ENCODE measurements around the gene IFNE. TPM values are rescaled to one million over a fixed set of nuclear protein-coding genes. Genes with fewer than 3 reads are reported as not detected.

Gene IFNE
- total RNA-seq = 1 to 10 TPM in 3 of 4 donors, under 1 TPM in 1; 0.67 to 2.1 (median 1.3) TPM

DNA sequence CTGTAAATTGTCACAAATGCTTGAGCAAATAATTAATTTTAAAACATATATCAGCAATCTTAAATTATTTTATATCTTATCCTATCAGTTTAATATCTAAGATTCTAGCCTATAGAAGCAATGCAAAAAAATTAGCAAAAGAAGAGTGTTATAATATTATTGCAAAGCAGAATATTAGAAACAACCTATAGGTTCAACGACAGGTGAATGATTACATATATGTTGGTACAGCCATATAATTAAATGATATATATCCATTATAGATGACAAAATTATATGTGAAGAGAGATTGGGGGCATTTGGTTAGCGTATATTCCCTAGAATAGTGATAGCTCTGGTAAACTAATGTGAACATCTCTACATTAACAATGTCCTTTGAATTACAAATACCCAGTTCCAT lies at the start of gene IFNE:
Gene IFNE, minus strand, starts transcription at position 101 of the 400 bp plus-strand sequence. CDS start 619 bp downstream, outside the sequence.
- WGBS, 2 donors = 93 to 94% methylated on average over 2 of the region's 2 CpGs
- intact Hi-C loops (cut with DNase I) = no loop called here
- no peak for DNase-seq

DNA sequence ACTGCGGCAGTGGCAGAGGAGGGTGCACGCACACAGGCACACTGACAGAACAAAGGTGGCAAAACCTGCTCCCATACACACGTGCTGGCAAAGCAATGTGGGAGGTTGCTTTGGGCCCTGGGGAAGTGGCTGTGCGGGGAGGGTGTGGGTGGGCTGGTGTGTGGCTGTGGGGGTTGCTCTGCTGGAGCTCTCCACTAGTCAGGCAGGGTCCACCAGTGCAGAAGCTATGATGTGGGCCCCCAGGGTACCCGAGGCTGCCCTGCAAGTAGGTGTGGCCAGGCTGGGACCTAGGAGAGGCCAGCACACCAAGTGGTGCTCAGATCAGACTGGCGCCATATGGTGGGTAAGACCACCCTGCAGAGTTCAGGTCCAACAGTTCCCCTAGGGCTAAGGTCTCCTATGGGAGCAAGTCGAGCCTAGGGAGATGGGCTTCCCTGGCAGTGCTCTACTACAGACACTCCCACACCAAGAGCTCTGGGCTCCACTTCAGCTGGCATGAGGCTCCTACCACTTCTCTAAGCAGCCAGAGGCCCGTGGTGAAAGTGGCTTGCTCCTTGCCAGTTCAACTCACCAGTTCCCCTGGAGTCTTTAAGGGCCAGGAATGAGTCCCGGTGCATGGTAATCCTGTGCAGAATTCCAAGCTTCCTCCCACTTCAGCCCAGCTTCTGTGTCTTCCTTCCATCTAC lies 46.2 kb upstream of the IFNE start:
- Histone ChIP-seq H3K36me3 (no peaks in the 10 kb centered on the region), H3K4me1 (no peaks in the 10 kb centered on the region), H3K4me3 (replicated peaks in 1 of 3) (no peak overlapping the region), H3K9me3 (no peaks in the 10 kb centered on the region), H3K27ac (no peak overlapping the region), H3K27me3 (no peaks in the 10 kb centered on the region)
- 84 to 85% methylated on average over 6 to 9 of the region's 9 CpGs for WGBS, 2 donors
- no peak for DNase-seq
- intact Hi-C loops (cut with DNase I) = no loop called here
- no peak for TF ChIP-seq POLR2A (IDR thresholded peaks at IDR 0.05)
- TF ChIP-seq CTCF (IDR thresholded peaks at IDR 0.05) = no peak

More for the DNA sequence above, at the start of gene IFNE:
- no peak within 1 kb of the TSS for H3K27ac ChIP-seq
- H3K27me3 ChIP-seq = no peaks in the 10 kb centered on the region
- TF ChIP-seq POLR2A (IDR thresholded peaks at IDR 0.05) = no peak
- H3K4me3 ChIP-seq (replicated peaks in 1 of 3) = no peak within 1 kb of the TSS
- no peaks in the 10 kb centered on the region for H3K4me1 ChIP-seq
- H3K36me3 ChIP-seq = no peaks in the 10 kb centered on the region
- H3K9me3 ChIP-seq = no peaks in the 10 kb centered on the region

DNA sequence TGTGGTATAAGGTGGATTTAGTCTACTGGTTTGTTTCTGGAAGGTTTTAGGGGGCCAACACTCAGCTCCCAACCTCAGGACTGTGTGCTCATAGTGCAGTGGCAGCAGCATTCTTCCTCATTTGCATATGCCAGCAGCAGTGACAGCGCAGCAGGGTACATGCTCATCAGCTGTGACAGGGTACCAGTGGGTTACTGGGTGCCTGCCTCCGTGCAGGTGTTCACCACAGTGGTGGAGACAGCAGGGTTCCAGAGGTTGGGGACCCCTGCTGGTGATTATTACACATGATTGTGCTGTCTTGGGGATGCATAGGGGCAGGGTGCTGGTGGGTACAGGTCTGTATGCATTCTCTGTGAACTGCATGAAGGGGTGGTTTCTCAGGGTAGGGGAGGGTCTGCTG lies 45.5 kb upstream of the IFNE start:
- Histone ChIP-seq H3K4me3 (replicated peaks in 1 of 3) (no peak overlapping the region), H3K27me3 (no peaks in the 10 kb centered on the region), H3K36me3 (no peaks in the 10 kb centered on the region), H3K9me3 (no peaks in the 10 kb centered on the region), H3K4me1 (no peaks in the 10 kb centered on the region), H3K27ac (no peak overlapping the region)
- WGBS, 2 donors = 52 to 86% methylated on average over 2 of the region's 2 CpGs
- DNase-seq = no peak
- TF ChIP-seq CTCF (IDR thresholded peaks at IDR 0.05) = no peak
- TF ChIP-seq POLR2A (IDR thresholded peaks at IDR 0.05) = no peak
- intact Hi-C loops (cut with DNase I) = no loop called here

GRCh38 chr9:21525174-21525573 lies 43.1 kb upstream of the IFNE start:
- H3K36me3 ChIP-seq = no peaks in the 10 kb centered on the region
- H3K9me3 ChIP-seq = no peaks in the 10 kb centered on the region
- no peak overlapping the region for H3K27ac ChIP-seq
- DNase-seq = no peak
- no peaks in the 10 kb centered on the region for H3K4me1 ChIP-seq
- no peaks in the 10 kb centered on the region for H3K27me3 ChIP-seq
- TF ChIP-seq CTCF (IDR thresholded peaks at IDR 0.05) (no peak), POLR2A (IDR thresholded peaks at IDR 0.05) (no peak)
- no peak overlapping the region for H3K4me3 ChIP-seq (replicated peaks in 1 of 3)
- 89 to 97% methylated on average over 5 of the region's 5 CpGs for WGBS, 2 donors
- intact Hi-C loops (cut with DNase I) = no loop called here

- no peak for DNase-seq
- Histone ChIP-seq H3K36me3 (no peaks in the 10 kb centered on the region), H3K9me3 (no peaks in the 10 kb centered on the region), H3K27ac (no peak overlapping the region), H3K4me3 (replicated peaks in 1 of 3) (no peak overlapping the region), H3K27me3 (no peaks in the 10 kb centered on the region), H3K4me1 (no peaks in the 10 kb centered on the region)
- no peak for TF ChIP-seq CTCF (IDR thresholded peaks at IDR 0.05)
- no peak for TF ChIP-seq POLR2A (IDR thresholded peaks at IDR 0.05)
- WGBS, 2 donors = 70 to 77% methylated on average over 2 of the region's 2 CpGs
- intact Hi-C loops (cut with DNase I) = no loop called here
Measured at GRCh38 chr9:21524099-21524830, 42.2 kb upstream of the IFNE start.
